ENCODE results near the gene SAC3D1. TPM values are rescaled to one million over a fixed set of nuclear protein-coding genes. Genes with fewer than 3 reads are reported as not detected.
"Not testable (repeated sequence)": the region's sequence is repeated elsewhere in the genome, so short reads cannot be mapped to it uniquely, and the experiment has no call there.

Gene SAC3D1
- total and polyA plus RNA-seq, 2 donors from 2014 or later: 6.8 to 13.4 TPM

GRCh38 chr11:64999478-64999877 is 41.5 kb upstream of the SAC3D1 start:
- no peak for FAIRE-seq
- Histone ChIP-seq H3K36me3 (ENCODE audit: control insufficient read depth in 2 of 3, insufficient read depth in 3 of 3, low read length in 3 of 3) (no peaks in the 10 kb centered on the region), H3K4me1 (ENCODE audit: control insufficient read depth in 2 of 3, insufficient read depth in 2 of 3, low read depth in 1 of 3, low read length in 3 of 3) (peaks cover 0 to 18% (median 6%) of the 10 kb centered on the region in 3 donors), H3K9ac (ENCODE audit: low read length in 3 of 3) (no peak overlapping the region), H3K27ac (ENCODE audit: low read depth in 2 of 2, low read length in 2 of 2) (no peak overlapping the region), H3K9me3 (ENCODE audit: control insufficient read depth in 2 of 3, insufficient read depth in 1 of 3, low read length in 3 of 3) (no peaks in the 10 kb centered on the region), H3K27me3 (ENCODE audit: control insufficient read depth, insufficient read depth, low read length) (no peaks in the 10 kb centered on the region), H3K4me3 (ENCODE audit: low read length in 3 of 3) (no peak overlapping the region)
- no peak for DNase-seq
- no peak for TF ChIP-seq CTCF (IDR thresholded peaks at IDR 0.05; ENCODE audit: borderline replicate concordance, extremely low read depth, insufficient read depth)
- intact Hi-C loops (cut with DNase I): loop anchor here (10.0 kb wide), 1 partner anchor 65 kb away; the partner anchor contains the start of gene GPHA2

- Histone ChIP-seq H3K27me3 (ENCODE audit: control insufficient read depth, insufficient read depth, low read length) (no peaks in the 10 kb centered on the region), H3K9ac (ENCODE audit: low read length in 3 of 3) (no peak overlapping the region), H3K36me3 (ENCODE audit: control insufficient read depth in 2 of 3, insufficient read depth in 3 of 3, low read length in 3 of 3) (no peaks in the 10 kb centered on the region), H3K27ac (ENCODE audit: low read depth in 2 of 2, low read length in 2 of 2) (no peak overlapping the region), H3K9me3 (ENCODE audit: control insufficient read depth in 2 of 3, insufficient read depth in 1 of 3, low read length in 3 of 3) (no peaks in the 10 kb centered on the region), H3K4me1 (ENCODE audit: control insufficient read depth in 2 of 3, insufficient read depth in 2 of 3, low read depth in 1 of 3, low read length in 3 of 3) (peaks cover 0 to 9% (median 0%) of the 10 kb centered on the region in 3 donors), H3K4me3 (ENCODE audit: low read length in 3 of 3) (no peak overlapping the region)
- intact Hi-C loops (cut with DNase I): no loop called here
- TF ChIP-seq CTCF (IDR thresholded peaks at IDR 0.05; ENCODE audit: borderline replicate concordance, extremely low read depth, insufficient read depth): no peak
- FAIRE-seq (no peak), DNase-seq (no peak)
Measured at GRCh38 chr11:65002706-65003105, 38.3 kb upstream of the SAC3D1 start.

DNA sequence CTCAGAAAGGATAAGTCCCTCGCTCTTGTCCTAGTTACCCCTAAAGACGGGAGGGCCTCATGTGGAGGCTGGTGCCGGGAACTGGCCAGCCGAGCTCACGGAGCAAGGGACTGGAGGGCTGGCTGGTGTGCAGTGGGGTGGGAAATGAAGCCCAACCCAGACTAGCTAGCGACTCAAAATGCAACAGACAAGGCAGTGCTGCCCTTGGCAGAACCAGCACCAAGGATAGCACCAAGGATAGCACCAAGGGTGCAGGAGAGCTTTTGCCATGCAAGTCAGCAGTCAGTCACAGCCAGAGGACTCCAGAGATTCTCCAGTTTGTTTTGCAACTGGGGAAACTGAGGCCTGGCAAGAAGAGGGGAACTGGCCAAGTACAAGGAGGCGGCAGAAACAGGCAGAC is 37.7 kb upstream of the SAC3D1 start:
- peak in 3 of 5 donors; percentile 38 to 39 (median 39) for DNase-seq
- no peaks in the 10 kb centered on the region for H3K27me3 ChIP-seq (ENCODE audit: control insufficient read depth, insufficient read depth, low read length)
- intact Hi-C loops (cut with DNase I): no loop called here

GRCh38 chr11:65003968-65004367 is 37.0 kb upstream of the SAC3D1 start:
- H3K9ac ChIP-seq (ENCODE audit: low read length in 3 of 3): not testable (repeated sequence)

More for the DNA sequence above, 37.7 kb upstream of the SAC3D1 start:
- peaks cover 0 to 9% (median 0%) of the 10 kb centered on the region in 3 donors for H3K4me1 ChIP-seq (ENCODE audit: control insufficient read depth in 2 of 3, insufficient read depth in 2 of 3, low read depth in 1 of 3, low read length in 3 of 3)
- no peak for TF ChIP-seq CTCF (IDR thresholded peaks at IDR 0.05; ENCODE audit: borderline replicate concordance, extremely low read depth, insufficient read depth)
- no peak for FAIRE-seq
- H3K9me3 ChIP-seq (ENCODE audit: control insufficient read depth in 2 of 3, insufficient read depth in 1 of 3, low read length in 3 of 3): no peaks in the 10 kb centered on the region
- H3K27ac ChIP-seq (ENCODE audit: low read depth in 2 of 2, low read length in 2 of 2): no peak overlapping the region
- H3K9ac ChIP-seq (ENCODE audit: low read length in 3 of 3): no peak overlapping the region
- no peak overlapping the region for H3K4me3 ChIP-seq (ENCODE audit: low read length in 3 of 3)
- H3K36me3 ChIP-seq (ENCODE audit: control insufficient read depth in 2 of 3, insufficient read depth in 3 of 3, low read length in 3 of 3): no peaks in the 10 kb centered on the region

More at GRCh38 chr11:65003968-65004367, 37.0 kb upstream of the SAC3D1 start:
- H3K4me3 ChIP-seq (ENCODE audit: low read length in 3 of 3); H3K9me3 ChIP-seq (ENCODE audit: control insufficient read depth in 2 of 3, insufficient read depth in 1 of 3, low read length in 3 of 3); FAIRE-seq; DNase-seq; H3K4me1 ChIP-seq (ENCODE audit: control insufficient read depth in 2 of 3, insufficient read depth in 2 of 3, low read depth in 1 of 3, low read length in 3 of 3); H3K27ac ChIP-seq (ENCODE audit: low read depth in 2 of 2, low read length in 2 of 2); intact Hi-C loops (cut with DNase I); H3K36me3 ChIP-seq (ENCODE audit: control insufficient read depth in 2 of 3, insufficient read depth in 3 of 3, low read length in 3 of 3); H3K27me3 ChIP-seq (ENCODE audit: control insufficient read depth, insufficient read depth, low read length): not testable (repeated sequence)
